Endothelial cell of umbilical vein (primary cell): ENCODE results near the gene TM7SF2. TPM values are rescaled to one million over a fixed set of nuclear protein-coding genes. Genes with fewer than 3 reads are reported as not detected.

ENCODE experiments used
- BruUV-seq: library from RNA; stranded (reverse); fragments of 400-500 nt; replicated peaks from 2 replicates; lab custom pipeline; 2021; lab: Mats Ljungman, UMichigan
- CTCF ChIA-PET: fragments of 300-600, 350-600 bp; sonication (Branson Sonifier 250); formaldehyde crosslinking; loops from one replicate; lab custom pipeline; 2021; ENCODE audit warnings: antibody characterized with exemption, inconsistent platforms; lab: Charles Lee
- POLR2A ChIA-PET: fragments of 300-600, 350-600 bp; sonication (Branson Sonifier 250); formaldehyde crosslinking; loops from one replicate; lab custom pipeline; 2021; ENCODE audit warnings: antibody characterized with exemption, inconsistent platforms; lab: Charles Lee
- DNase-seq: peaks from one replicate; pipeline ENCODE4 v3.0.0-alpha.2; 2011; ENCODE audit warnings: low read depth, low spot score
- FAIRE-seq: peaks from 2 replicates; lab custom pipeline; 2011; peaks lifted over from hg19 to GRCh38; lab: Jason Lieb, UNC
- H2AFZ ChIP-seq: 2 replicates; pipeline ENCODE4 v1.6.0; 2012; ENCODE audit warnings: low read depth, low read length, control low read depth, inconsistent platforms
- H3K27ac ChIP-seq: 2 replicates; pipeline ENCODE4 v1.5.1; 2011; ENCODE audit warnings: low read depth, mild to moderate bottlenecking, control low read depth, low read length, moderate library complexity; ENCODE audit not compliant: insufficient read depth
- H3K27me3 ChIP-seq, 2 experiments: 2 replicates each; pipeline versions ENCODE4 v1.6.0 to v1.6.1; 2011; ENCODE audit warnings: low read length in 2 of 2, mixed read lengths in 1 of 2; ENCODE audit not compliant: control insufficient read depth in 2 of 2, insufficient read depth in 2 of 2
- H3K36me3 ChIP-seq, 2 experiments: 2 replicates in 1 of 2; 3 replicates in 1 of 2; pipeline ENCODE4 v1.5.1; 2011; ENCODE audit warnings: low read length in 2 of 2, mild to moderate bottlenecking in 1 of 2, moderate library complexity in 1 of 2; ENCODE audit not compliant: control insufficient read depth in 2 of 2, insufficient read depth in 2 of 2; ENCODE audit errors: extremely low read depth in 1 of 2
- H3K4me1 ChIP-seq: 3 replicates; pipeline ENCODE4 v1.5.1; 2011; ENCODE audit warnings: mild to moderate bottlenecking, low read length; ENCODE audit not compliant: control insufficient read depth, insufficient read depth; ENCODE audit errors: extremely low read depth
- H3K4me2 ChIP-seq: 2 replicates; pipeline ENCODE4 v1.6.1; 2011; ENCODE audit warnings: low read length, control low read depth, mixed read lengths; ENCODE audit not compliant: insufficient read depth
- H3K4me3 ChIP-seq, 3 experiments: fragments of 200-600 bp in 1 of 3; sonication (generic), shearing (Covaris generic) in 1 of 3; replicated peaks in 1 of 3; 2 replicates each; pipeline ENCODE4 v1.5.1; 2011 to 2016; ENCODE audit warnings: control low read depth in 3 of 3, low read length in 3 of 3, mild to moderate bottlenecking in 2 of 3, inconsistent platforms in 1 of 3, low read depth in 1 of 3, moderate library complexity in 1 of 3; ENCODE audit not compliant: insufficient read depth in 1 of 3
- H3K79me2 ChIP-seq: 2 replicates; pipeline ENCODE4 v1.6.0; 2012; ENCODE audit warnings: low read length, inconsistent platforms; ENCODE audit not compliant: control insufficient read depth, insufficient read depth
- H3K9ac ChIP-seq: replicated peaks from 2 replicates; pipeline ENCODE3; 2011; ENCODE audit warnings: low read length, control low read depth; ENCODE audit not compliant: insufficient read depth; ENCODE audit errors: extremely low read depth
- H3K9me1 ChIP-seq: replicated peaks from 3 replicates; pipeline ENCODE4 v1.6.0; 2011; ENCODE audit warnings: mild to moderate bottlenecking, low read length; ENCODE audit not compliant: control insufficient read depth, insufficient read depth; ENCODE audit errors: extremely low read depth
- H3K9me3 ChIP-seq: replicated peaks from 2 replicates; pipeline ENCODE4 v1.5.1; 2012; ENCODE audit warnings: low read length, inconsistent platforms; ENCODE audit not compliant: control insufficient read depth, insufficient read depth
- H4K20me1 ChIP-seq: replicated peaks from 2 replicates; pipeline ENCODE3; 2011; ENCODE audit warnings: mild to moderate bottlenecking, low read length; ENCODE audit not compliant: control insufficient read depth, insufficient read depth; ENCODE audit errors: extremely low read depth
- EZH2 ChIP-seq: IDR thresholded peaks from 2 replicates; pipeline ENCODE4 v1.6.1; 2012; ENCODE audit warnings: borderline replicate concordance, low read depth, mild to moderate bottlenecking, moderate library complexity, low read length, inconsistent platforms; ENCODE audit not compliant: severe bottlenecking
- FOS ChIP-seq: IDR thresholded peaks from 2 replicates; pipeline ENCODE4 v1.6.1; 2011; ENCODE audit warnings: mild to moderate bottlenecking, low read length, moderate library complexity, borderline replicate concordance; ENCODE audit not compliant: insufficient read depth
- GATA2 ChIP-seq: IDR thresholded peaks from 2 replicates; pipeline ENCODE4 v1.7.0; 2011; ENCODE audit warnings: low read depth, mild to moderate bottlenecking, moderate library complexity, mixed read lengths, low read length; ENCODE audit not compliant: insufficient read length, insufficient read depth
- JUN ChIP-seq: IDR thresholded peaks from 2 replicates; pipeline ENCODE4 v1.6.1; 2011; ENCODE audit warnings: borderline replicate concordance, low read depth; ENCODE audit not compliant: insufficient read length, insufficient read depth
- MYC ChIP-seq: IDR thresholded peaks from one replicate; pipeline ENCODE4 v1.6.1; 2011; ENCODE audit warnings: mild to moderate bottlenecking, low read depth, low read length
- POLR2A ChIP-seq: IDR thresholded peaks from 2 replicates; pipeline ENCODE4 v1.6.1; 2012; ENCODE audit warnings: low read depth, mild to moderate bottlenecking, control low read depth, low read length
- POLR2AphosphoS5 ChIP-seq: IDR thresholded peaks from 2 replicates; pipeline ENCODE4 v1.6.1; 2012; ENCODE audit warnings: low read depth, mild to moderate bottlenecking, control low read depth, low read length, moderate library complexity; ENCODE audit not compliant: insufficient read depth
- dilution Hi-C: fragments of 300-500 bp; cut with MboI; formaldehyde crosslinking; loops from one replicate; pipeline ENCODE4 v1.15.0; 2019; ENCODE audit warnings: low sequenced_read_pairs; ENCODE audit not compliant: extremely low pct_ligation_motif_present
- intact Hi-C: fragments of 100-400 bp; cut with micrococcal nuclease; formaldehyde crosslinking; loops from one replicate; pipeline ENCODE4 v1.10.0; 2022
- polyA plus RNA-seq, 4 experiments: library from polyadenylated mRNA; depleted of rRNA in 3 of 4; stranded (reverse) in 3 of 4; unstranded in 1 of 4; fragments of >200 nt; gene quantifications; 2 replicates each; pipeline versions ENCODE4 v1.2.1 to v1.2.3, GENCODE V29; 2011 to 2012; ENCODE audit warnings: missing spikeins in 1 of 4
- total RNA-seq: library from RNA; stranded (reverse); gene quantifications from 2 replicates; pipeline ENCODE4 v1.2.3, GENCODE V29; 2021
- TF ChIP-seq, protein P1 (sequence below): IDR thresholded peaks from 2 replicates; pipeline ENCODE4 v1.6.1; 2011; ENCODE audit not compliant: insufficient read depth, insufficient read length
- TF ChIP-seq, protein P2 (sequence below), 2 donors: IDR thresholded peaks; 1 replicate in 1 of 2; 2 replicates in 1 of 2; pipeline ENCODE4 v1.5.1; 2011; ENCODE audit warnings: low read length in 2 of 2, mild to moderate bottlenecking in 2 of 2, moderate library complexity in 2 of 2, control low read depth in 1 of 2, inconsistent platforms in 1 of 2, low read depth in 1 of 2; ENCODE audit not compliant: insufficient read depth in 1 of 2; ENCODE audit errors: extremely low read depth in 1 of 2

TM7SF2 gene
- total and polyA plus RNA-seq, 2 donors (not counting 3 experiments of a cell fraction or from before 2014, with no cell fraction given) = 11.6 to 47.1 TPM

DNA sequence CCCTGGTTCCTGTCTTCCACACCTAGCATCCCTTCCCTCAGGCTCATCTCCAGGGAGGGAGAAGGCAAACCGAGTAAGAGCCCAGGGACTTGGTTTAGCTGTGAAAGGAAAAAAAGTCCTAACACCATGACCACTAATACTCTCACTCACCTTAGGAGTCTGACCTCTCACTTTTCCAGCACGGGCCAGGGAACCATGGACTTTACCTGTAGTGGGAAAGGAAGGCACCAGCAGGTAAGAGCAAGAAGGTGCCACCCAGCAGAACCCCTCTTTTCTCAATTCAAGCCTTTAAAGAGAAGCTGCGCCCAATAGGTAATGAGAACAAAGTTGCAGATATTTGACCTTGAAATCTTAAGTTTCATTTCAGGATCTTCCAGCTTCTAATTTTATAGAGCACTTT lies 9.2 kb downstream of the TM7SF2 start:
- CTCF ChIA-PET = interaction anchor here (1.9 to 3.4 kb wide), 2 partner anchors 9 to 60 kb away, joined by 15 to 45 read pairs; partner anchors contain the start of genes CAPN1 and TM7SF2

More for the DNA sequence above, 9.2 kb downstream of the TM7SF2 start:
- dilution Hi-C loops (no loop called here), intact Hi-C loops (no loop called here)
- no peaks in the 10 kb centered on the region for H3K27me3 ChIP-seq
- H3K4me3 ChIP-seq = peak overlapping the region; percentile 48 to 94 (median 82)
- peak overlapping the region; percentile 66 for H3K4me2 ChIP-seq
- no TSS peak for BruUV-seq
- TF ChIP-seq JUN (no peak), GATA2 (no peak), EZH2 (no peak), FOS (no peak), POLR2A (no peak), MYC (no peak), POLR2AphosphoS5 (no peak)
- TF ChIP-seq, protein P1, sequence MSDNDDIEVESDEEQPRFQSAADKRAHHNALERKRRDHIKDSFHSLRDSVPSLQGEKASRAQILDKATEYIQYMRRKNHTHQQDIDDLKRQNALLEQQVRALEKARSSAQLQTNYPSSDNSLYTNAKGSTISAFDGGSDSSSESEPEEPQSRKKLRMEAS = no peak
- TF ChIP-seq, protein P2, sequence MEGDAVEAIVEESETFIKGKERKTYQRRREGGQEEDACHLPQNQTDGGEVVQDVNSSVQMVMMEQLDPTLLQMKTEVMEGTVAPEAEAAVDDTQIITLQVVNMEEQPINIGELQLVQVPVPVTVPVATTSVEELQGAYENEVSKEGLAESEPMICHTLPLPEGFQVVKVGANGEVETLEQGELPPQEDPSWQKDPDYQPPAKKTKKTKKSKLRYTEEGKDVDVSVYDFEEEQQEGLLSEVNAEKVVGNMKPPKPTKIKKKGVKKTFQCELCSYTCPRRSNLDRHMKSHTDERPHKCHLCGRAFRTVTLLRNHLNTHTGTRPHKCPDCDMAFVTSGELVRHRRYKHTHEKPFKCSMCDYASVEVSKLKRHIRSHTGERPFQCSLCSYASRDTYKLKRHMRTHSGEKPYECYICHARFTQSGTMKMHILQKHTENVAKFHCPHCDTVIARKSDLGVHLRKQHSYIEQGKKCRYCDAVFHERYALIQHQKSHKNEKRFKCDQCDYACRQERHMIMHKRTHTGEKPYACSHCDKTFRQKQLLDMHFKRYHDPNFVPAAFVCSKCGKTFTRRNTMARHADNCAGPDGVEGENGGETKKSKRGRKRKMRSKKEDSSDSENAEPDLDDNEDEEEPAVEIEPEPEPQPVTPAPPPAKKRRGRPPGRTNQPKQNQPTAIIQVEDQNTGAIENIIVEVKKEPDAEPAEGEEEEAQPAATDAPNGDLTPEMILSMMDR (IDR thresholded peaks at IDR 0.05; ENCODE audit: extremely low read depth in 1 of 2, insufficient read depth in 1 of 2, low read depth in 1 of 2, low read length in 2 of 2) = no peak
- peaks cover 7 to 21% of the 10 kb centered on the region in 2 experiments for H3K36me3 ChIP-seq
- H4K20me1 ChIP-seq = no peaks in the 10 kb centered on the region
- POLR2A ChIA-PET = interaction anchor here (1.9 kb wide), 1 partner anchor 15 kb away, joined by 7 read pairs; no protein-coding TSS in a partner anchor
- H3K27ac ChIP-seq = peak overlapping the region; percentile 53
- DNase-seq (no peak), FAIRE-seq (no peak)
- no peaks in the 10 kb centered on the region for H3K9me1 ChIP-seq
- no peak overlapping the region for H2AFZ ChIP-seq
- H3K9me3 ChIP-seq = no peaks in the 10 kb centered on the region
- H3K79me2 ChIP-seq = peaks cover 39% of the 10 kb centered on the region
- H3K9ac ChIP-seq = peak overlapping the region; percentile 90
- peaks cover 18% of the 10 kb centered on the region for H3K4me1 ChIP-seq
